MM.1S (cell line): ENCODE measurements around the gene SLC12A3.

ENCODE experiments used
- DNase-seq: peaks from one replicate; pipeline ENCODE4 v3.0.0-alpha.2; 2015
- H2AFZ ChIP-seq: fragments of 300-600 bp; sonication (generic); 2 replicates; pipeline ENCODE4 v1.6.0; 2016; ENCODE audit warnings: antibody characterized with exemption, low read length
- H3F3A ChIP-seq: fragments of 300-600 bp; sonication (generic); 2 replicates; pipeline ENCODE4 v1.6.1; 2016; ENCODE audit warnings: mild to moderate bottlenecking, antibody characterized with exemption, low read length, moderate library complexity, mixed read lengths; ENCODE audit not compliant: insufficient read depth
- H3K27ac ChIP-seq: fragments of 300-600 bp; sonication (generic); 2 replicates; pipeline ENCODE4 v1.5.1; 2016; ENCODE audit warnings: mild to moderate bottlenecking, low read length
- H3K27me3 ChIP-seq: fragments of 300-600 bp; sonication (generic); replicated peaks from 2 replicates; pipeline ENCODE4 v1.6.0; 2016; ENCODE audit warnings: low read length; ENCODE audit not compliant: insufficient read depth
- H3K36me3 ChIP-seq: fragments of 300-600 bp; sonication (generic); replicated peaks from 2 replicates; pipeline ENCODE4 v1.6.1; 2016; ENCODE audit warnings: mild to moderate bottlenecking, low read length, mixed read lengths; ENCODE audit not compliant: insufficient read depth
- H3K4me1 ChIP-seq: fragments of 300-600 bp; sonication (generic); 2 replicates; pipeline ENCODE4 v1.6.1; 2016; ENCODE audit warnings: low read length, mixed read lengths
- H3K4me2 ChIP-seq: fragments of 300-600 bp; sonication (generic); 2 replicates; pipeline ENCODE4 v1.6.0; 2016; ENCODE audit warnings: low read depth, low read length
- H3K4me3 ChIP-seq: fragments of 300-600 bp; sonication (generic); 2 replicates; pipeline ENCODE4 v1.5.1; 2016; ENCODE audit warnings: low read length, mixed read lengths
- H3K79me2 ChIP-seq: fragments of 300-600 bp; sonication (generic); 2 replicates; pipeline ENCODE4 v1.6.1; 2016; ENCODE audit warnings: mixed run types, low read length, mixed read lengths
- H3K9ac ChIP-seq: fragments of 300-600 bp; sonication (generic); 2 replicates; pipeline ENCODE4 v1.6.1; 2016; ENCODE audit warnings: low read length, mixed read lengths
- H3K9me2 ChIP-seq: fragments of 300-600 bp; sonication (generic); replicated peaks from 2 replicates; pipeline ENCODE4 v1.6.1; 2016; ENCODE audit warnings: mild to moderate bottlenecking, low read length, mixed read lengths; ENCODE audit not compliant: insufficient read depth
- H3K9me3 ChIP-seq: fragments of 300-600 bp; sonication (generic); replicated peaks from 2 replicates; pipeline ENCODE4 v1.6.1; 2016; ENCODE audit warnings: mild to moderate bottlenecking, low read length, mixed read lengths; ENCODE audit not compliant: insufficient read depth
- H4K20me1 ChIP-seq: fragments of 300-600 bp; sonication (generic); 2 replicates; pipeline ENCODE4 v1.6.1; 2016; ENCODE audit warnings: mild to moderate bottlenecking, low read length, moderate library complexity, mixed read lengths; ENCODE audit not compliant: insufficient read depth
- CTCF ChIP-seq: fragments of 300-600 bp; sonication (generic); IDR thresholded peaks from 2 replicates; pipeline ENCODE4 v1.5.1; 2016; ENCODE audit warnings: antibody characterized with exemption, low read length, mixed read lengths
- EZH2 ChIP-seq: fragments of 300-600 bp; sonication (generic); optimal IDR thresholded peaks from 2 replicates; pipeline ENCODE3; 2017; ENCODE audit warnings: low read depth, mild to moderate bottlenecking, antibody characterized with exemption, low read length, mixed read lengths
- EZH2phosphoT487 ChIP-seq: fragments of 300-600 bp; sonication (generic); IDR thresholded peaks from 2 replicates; pipeline ENCODE4 v1.6.1; 2018; ENCODE audit warnings: antibody characterized with exemption, low read length

SLC12A3 gene

GRCh38 chr16:56823081-56823733, 41.8 kb upstream of the SLC12A3 start:
- Histone ChIP-seq H3K9me3 (no peaks in the 10 kb centered on the region), H3K9ac (no peak overlapping the region), H3K36me3 (no peaks in the 10 kb centered on the region), H3K27me3 (no peaks in the 10 kb centered on the region), H3K79me2 (no peaks in the 10 kb centered on the region), H3K9me2 (no peaks in the 10 kb centered on the region), H3F3A (no peaks in the 10 kb centered on the region), H3K27ac (no peak overlapping the region), H3K4me1 (no peaks in the 10 kb centered on the region), H3K4me2 (no peak overlapping the region), H4K20me1 (no peaks in the 10 kb centered on the region), H3K4me3 (no peak overlapping the region), H2AFZ (no peak overlapping the region)
- TF ChIP-seq CTCF, result no peak
- no peak for TF ChIP-seq EZH2phosphoT487
- no peak for TF ChIP-seq EZH2
- DNase-seq, result no peak

- Histone ChIP-seq H3K9me3 (no peaks in the 10 kb centered on the region), H3K9ac (no peak overlapping the region)
- peak; percentile 18 for DNase-seq
Measured at GRCh38 chr16:56824331-56824730, 40.7 kb upstream of the SLC12A3 start.

GRCh38 chr16:56824804-56825203, 40.2 kb upstream of the SLC12A3 start:
- H3K4me3 ChIP-seq, result no peak overlapping the region
- no peak overlapping the region for H3K4me2 ChIP-seq
- H3K4me1 ChIP-seq, result no peaks in the 10 kb centered on the region
- H4K20me1 ChIP-seq, result no peaks in the 10 kb centered on the region
- H3K9ac ChIP-seq, result no peak overlapping the region
- H3F3A ChIP-seq, result no peaks in the 10 kb centered on the region
- H2AFZ ChIP-seq, result no peak overlapping the region
- H3K36me3 ChIP-seq, result no peaks in the 10 kb centered on the region
- no peaks in the 10 kb centered on the region for H3K27me3 ChIP-seq
- TF ChIP-seq EZH2phosphoT487 (no peak), EZH2 (no peak), CTCF (no peak)
- no peak overlapping the region for H3K27ac ChIP-seq
- no peaks in the 10 kb centered on the region for H3K9me2 ChIP-seq
- no peak for DNase-seq
- no peaks in the 10 kb centered on the region for H3K79me2 ChIP-seq
- no peaks in the 10 kb centered on the region for H3K9me3 ChIP-seq

More at GRCh38 chr16:56824331-56824730, 40.7 kb upstream of the SLC12A3 start:
- no peaks in the 10 kb centered on the region for H3K4me1 ChIP-seq
- TF ChIP-seq EZH2 (no peak), CTCF (peak; percentile 12)
- H3F3A ChIP-seq, result no peaks in the 10 kb centered on the region
- no peak overlapping the region for H2AFZ ChIP-seq
- H3K79me2 ChIP-seq, result no peaks in the 10 kb centered on the region
- H3K27ac ChIP-seq, result no peak overlapping the region
- no peaks in the 10 kb centered on the region for H3K9me2 ChIP-seq
- H3K4me3 ChIP-seq, result no peak overlapping the region
- H4K20me1 ChIP-seq, result no peaks in the 10 kb centered on the region
- no peak overlapping the region for H3K4me2 ChIP-seq
- H3K36me3 ChIP-seq, result no peaks in the 10 kb centered on the region
- H3K27me3 ChIP-seq, result no peaks in the 10 kb centered on the region
